Measurements from ENCODE around the gene PGLYRP2.

Gene PGLYRP2

DNA sequence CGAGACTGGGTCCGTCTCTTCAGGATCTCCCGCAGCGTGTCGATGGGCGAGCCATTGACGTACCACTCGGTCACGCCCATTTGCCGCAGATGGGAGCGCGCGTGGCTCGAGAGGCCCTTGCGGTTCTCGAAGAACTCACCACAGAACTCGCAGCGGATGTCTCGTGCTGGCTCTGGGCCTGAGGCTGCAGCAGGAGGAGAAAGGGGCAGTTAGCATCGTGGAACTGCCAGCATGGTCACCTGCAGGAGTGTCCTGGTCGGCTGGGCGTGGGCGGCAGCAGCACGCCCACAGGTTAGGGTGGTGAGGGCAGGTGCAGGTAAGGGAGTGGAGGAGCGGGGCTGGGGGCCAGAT, 52.0 kb downstream of the PGLYRP2 start:
- DNase-seq (ENCODE audit: low read depth in 2 of 3, low spot score in 1 of 3), result no peak

DNA sequence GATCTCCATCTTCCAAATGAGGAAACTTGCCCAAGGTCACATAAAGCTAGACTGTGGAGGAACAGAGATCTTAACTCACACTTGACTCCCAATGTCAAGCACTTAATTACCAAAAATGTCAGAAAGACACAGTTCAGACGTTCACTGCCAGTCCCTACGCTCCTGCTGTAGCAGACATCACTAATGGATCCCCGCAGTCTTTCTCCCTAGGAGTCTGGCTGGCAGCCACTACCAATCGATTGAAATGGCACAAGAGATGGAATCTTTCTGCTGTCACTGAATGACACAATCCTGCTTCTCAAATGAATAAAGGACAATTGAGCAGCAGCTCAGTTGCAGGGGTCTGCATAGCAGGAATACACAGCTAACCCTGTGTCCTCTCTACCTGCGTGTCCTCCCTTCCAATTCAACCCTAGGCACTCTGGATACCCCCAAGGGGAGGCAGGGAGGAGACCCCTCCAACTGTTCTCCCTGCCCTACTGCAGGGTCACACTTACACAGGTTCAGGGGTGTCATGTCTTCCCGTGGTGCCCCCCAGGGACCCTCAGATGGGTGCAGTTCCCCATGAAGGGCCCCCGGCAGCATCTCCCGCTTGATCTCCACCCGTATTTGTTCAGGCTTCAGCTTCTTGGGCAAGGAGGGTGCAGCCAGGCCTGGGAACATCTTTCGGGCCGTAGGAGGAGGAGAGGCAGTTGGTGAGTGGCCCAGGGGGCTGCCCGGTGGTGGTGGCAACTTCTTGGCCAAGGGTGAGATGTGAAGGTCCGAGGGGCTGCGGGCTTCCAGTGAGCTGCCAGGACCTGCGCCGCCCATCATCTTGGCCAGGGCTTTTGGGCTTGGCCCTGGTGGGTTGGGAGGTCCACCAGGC, 52.6 kb downstream of the PGLYRP2 start:
- DNase-seq (ENCODE audit: low read depth in 2 of 3, low spot score in 1 of 3), result no peak

DNA sequence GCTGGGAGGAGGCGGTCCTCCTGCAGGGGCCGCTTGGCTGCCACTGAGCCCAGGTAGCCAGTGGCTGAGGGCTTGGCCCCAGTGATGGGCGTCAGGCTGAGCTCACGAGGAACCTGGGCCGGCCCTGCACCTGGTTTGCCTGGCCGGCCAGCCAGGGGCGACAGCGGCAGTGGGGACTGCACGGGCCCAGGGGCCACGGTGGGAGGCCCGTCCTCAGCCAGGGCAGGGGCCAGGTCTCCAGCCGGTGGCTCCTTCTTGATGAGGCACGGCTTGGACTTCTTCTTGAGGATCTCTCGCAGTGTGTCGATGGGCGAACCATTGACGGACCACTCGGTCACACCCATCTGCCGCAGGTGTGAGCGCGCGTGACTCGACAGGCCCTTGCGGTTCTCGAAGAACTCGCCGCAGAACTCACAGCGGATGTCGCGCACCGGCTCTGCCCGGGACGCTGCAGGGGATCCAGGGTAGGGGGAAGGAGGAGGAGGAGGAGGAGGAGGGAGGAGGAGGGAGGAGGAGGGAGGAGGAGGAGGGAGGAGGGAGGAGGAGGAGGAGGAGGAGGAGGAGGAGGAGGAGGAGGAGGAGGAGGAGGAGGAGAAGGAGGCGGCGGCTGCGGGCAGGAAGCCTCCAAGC, 53.9 kb downstream of the PGLYRP2 start:
- DNase-seq (ENCODE audit: low read depth in 2 of 3, low spot score in 1 of 3), result no peak

DNA sequence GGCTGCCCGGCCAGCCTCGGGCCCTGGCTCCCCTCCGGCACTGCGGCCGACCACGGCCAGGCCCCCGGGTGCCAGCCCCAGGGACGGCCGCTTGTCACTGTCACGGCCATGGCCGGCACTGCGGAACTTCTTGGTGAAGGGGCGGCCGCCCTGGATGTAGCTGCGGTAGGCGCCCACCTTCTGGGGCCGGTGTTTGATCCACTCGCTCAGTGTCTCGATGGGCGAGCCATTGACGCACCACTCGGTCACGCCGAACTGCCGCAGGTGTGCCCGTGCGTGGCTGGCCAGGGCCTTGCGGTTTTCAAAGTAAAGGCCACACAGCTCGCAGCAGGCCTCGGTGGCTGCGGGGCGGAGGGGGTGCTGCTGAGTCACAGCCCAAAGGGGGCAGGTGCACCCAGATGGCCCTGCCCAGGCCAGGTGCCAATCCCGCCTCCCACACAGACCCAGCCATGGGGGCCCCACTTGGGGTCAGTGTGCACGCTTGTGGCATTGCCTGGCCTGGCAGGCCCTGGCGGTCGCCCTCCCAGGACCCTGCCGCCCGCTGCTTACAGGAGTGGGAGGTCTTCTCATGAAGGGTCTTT, 54.5 kb downstream of the PGLYRP2 start:
- DNase-seq (ENCODE audit: low read depth in 2 of 3, low spot score in 1 of 3), result no peak

DNA sequence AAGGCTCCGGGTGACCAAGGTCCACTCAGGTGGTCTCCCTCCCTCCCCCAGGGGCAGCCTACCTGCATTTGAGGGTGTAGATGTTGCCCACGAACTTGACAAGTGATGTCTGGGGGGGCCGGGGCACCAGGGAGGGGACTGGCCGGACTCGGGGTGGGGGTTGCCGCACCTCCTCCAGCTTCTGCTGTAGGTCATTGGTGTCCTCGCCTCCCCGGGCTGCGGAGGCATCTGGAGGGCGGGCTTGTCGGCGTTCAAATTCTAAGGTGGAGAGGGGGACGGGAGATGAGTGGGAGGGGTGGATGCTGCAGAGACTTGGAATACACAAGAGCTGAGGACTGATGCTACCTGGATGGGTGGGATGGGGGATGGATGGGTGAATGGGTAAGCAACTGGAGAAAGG, 55.2 kb downstream of the PGLYRP2 start:
- DNase-seq (ENCODE audit: low read depth in 2 of 3, low spot score in 1 of 3), result no peak

DNA sequence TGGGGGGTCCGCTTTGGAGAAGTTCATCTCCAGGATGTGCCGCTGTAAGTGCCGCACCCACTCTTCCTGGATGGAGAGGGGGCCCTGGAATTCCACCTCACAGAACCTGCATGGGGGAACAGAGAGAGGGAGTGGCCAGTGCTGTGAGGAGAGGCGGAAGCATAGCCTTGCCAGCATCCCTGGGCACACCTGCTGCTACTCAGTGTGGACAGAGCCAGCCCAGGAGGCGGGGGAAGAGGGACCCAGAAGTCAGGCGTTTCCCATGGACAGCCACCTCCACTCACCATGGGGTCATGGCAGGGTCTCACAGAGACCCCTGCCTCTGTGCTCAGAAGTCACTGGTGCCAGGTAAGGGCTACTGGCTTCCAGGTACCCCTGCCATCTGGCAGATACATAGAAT, 56.2 kb downstream of the PGLYRP2 start:
- DNase-seq (ENCODE audit: low read depth in 2 of 3, low spot score in 1 of 3), result no peak

DNA sequence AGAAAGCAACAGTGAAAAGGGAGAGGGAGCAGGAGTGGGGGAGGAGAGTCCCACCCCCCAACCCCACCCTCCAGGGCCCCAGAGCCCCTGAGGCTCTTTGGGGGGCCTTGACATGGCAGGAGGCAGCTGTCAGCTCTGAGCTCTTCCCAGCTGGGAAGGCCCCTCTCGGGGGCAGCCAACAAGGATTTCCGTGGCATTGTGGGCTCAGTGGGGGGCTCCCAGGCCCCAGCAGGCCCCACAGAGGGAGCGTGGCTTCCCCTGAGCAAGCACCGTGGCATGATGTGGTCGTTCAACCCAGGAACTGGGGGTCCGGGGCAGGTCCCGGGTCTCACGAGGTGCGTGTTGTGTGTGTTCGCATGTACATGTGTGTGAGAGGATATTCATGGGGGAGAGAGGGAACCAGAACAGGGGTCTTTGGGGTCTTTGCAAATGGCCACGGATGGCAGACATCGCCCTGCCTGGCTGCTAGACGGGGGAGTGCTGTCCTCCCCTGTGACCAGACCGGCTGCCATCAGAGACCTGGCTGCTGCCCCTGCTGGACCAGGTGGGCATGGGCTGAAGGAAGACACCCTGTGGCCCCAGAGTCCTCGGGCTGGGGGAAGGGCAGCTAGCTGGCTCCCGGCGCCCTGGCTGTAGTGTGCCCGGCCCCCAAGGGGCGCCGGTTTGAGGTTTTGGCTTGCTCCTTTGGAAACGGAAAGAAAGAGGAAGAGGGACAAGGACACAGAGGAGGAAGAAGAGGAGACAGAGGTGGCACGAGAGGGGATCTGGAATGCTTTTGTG, 56.8 kb downstream of the PGLYRP2 start:
- DNase-seq (ENCODE audit: low read depth in 2 of 3, low spot score in 1 of 3), result no peak

DNA sequence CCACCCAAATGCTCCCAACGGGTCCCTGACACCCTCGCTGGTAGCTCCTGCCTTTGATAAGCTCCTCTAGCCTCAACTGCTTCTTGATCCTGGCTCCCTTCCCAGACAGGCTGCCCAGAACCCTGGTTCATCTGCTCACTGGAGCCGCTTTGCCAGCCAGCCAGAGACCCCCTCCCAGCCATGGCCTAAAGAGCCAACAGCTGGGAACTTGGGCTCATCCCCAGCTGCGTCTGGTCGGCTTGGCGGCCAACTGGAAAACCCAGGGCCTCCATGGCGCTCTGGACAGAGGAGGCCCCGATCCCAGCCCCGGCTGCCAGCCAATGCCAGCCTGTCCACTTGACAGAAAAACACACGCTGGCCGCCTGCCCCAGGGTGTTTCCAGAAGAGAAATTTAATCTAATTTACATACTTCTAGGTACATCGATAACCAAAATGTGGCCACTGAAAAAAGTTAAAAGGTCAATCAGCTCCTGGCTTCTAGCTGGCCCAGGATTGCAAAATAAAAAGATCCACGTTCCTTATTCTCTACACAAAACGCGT, 57.5 kb downstream of the PGLYRP2 start:
- no peak for DNase-seq (ENCODE audit: low read depth in 2 of 3, low spot score in 1 of 3)

DNA sequence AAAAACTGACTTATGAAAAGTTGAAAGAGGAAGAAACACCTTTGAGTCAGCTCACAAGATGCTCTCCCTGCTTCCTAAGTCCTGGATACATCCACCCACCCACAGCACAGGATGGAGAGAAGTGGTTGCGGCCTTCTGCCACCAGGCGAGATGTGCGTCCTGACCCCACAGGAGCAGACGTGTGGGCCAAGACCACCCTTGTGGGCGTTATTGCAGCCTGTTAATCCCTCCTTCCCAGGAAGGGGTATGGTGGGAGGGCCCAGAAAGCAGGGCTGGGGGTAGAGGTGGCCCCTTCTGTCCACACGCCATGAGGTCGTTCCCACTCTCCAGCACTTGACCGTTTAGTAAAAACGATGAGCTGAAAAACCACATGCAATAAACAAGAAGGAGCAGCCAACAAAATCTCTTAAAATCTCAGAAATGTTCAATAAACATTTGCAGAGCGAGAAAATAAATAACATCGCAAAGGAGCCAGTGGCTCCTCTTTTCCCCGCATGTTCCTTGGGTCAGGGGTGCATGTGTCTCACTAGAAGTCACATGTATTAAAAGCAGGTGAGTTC, 58.1 kb downstream of the PGLYRP2 start:
- no peak for DNase-seq (ENCODE audit: low read depth in 2 of 3, low spot score in 1 of 3)

DNA sequence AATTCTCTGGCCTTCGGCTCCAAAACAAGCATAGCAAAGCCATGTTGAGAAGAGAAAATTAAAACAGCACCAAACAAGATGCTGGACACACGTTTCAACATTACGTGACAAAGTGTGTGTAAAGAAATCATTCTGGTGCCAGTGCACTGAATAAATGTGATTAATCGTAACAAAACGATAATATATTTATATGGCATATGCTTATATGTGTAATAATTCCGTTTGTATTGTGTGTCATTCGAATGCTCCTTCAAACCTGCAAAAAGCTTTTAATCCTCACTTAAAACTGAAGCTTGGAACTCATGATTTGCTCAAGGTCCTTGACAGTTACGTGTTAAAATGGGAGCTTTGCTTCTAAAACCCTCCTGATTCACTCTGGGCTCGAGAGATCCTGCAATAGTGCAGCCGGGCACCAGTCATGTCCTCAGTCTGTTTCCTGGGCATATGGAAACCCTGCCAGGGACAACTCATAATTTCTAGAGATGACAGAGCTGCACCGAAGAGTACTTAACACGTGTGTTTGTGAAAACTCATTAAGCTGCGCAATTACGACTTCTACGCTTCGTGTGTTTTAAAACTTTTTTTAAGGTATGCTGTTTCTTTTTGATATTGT, 59.8 kb downstream of the PGLYRP2 start:
- DNase-seq (ENCODE audit: low read depth in 2 of 3, low spot score in 1 of 3), result no peak
